ENCODE data around the gene ZBED5. TPM values are rescaled to one million over a fixed set of nuclear protein-coding genes. Genes with fewer than 3 reads are reported as not detected.

The ZBED5 gene
- polyA plus RNA-seq, 1 donor from 2014 or later = 178 TPM

DNA sequence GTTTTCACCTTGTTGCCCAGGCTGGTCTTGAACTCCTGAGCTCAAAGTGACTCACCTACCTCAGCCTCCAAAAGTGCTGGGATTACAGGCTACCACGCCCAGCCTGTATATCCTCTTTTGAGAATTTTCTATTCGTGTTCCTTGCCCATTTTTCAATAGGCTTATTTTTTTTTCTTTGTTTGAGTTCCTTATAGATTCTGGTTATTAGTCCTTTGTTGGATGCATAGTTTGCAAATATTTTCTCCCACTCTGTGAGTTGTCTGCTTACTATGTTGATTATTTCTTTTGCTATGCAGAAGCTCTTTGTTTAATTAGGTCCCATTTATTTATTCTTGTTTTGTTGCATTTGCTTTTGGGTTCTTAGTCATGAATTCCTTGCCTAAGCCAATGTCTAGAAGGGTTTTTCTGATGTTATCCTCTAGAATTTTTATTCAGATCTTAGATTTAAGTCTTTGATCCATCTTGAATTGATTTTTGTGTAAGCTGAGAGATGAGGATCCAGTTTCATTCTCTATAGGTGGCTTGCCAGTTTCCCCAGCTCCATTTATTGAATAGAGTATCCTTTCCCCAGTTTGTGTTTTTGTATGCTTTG lies 17.7 kb upstream of the ZBED5 start:
- no peak overlapping the region for H3K4me3 ChIP-seq (ENCODE audit: low read length)
- no peaks in the 10 kb centered on the region for H4K20me1 ChIP-seq (ENCODE audit: insufficient read depth)
- H3K36me3 ChIP-seq (ENCODE audit: insufficient read depth, low read length) = no peaks in the 10 kb centered on the region
- no peaks in the 10 kb centered on the region for H3K27me3 ChIP-seq (ENCODE audit: insufficient read depth, low read depth, low read length)
- no peaks in the 10 kb centered on the region for H3K9me3 ChIP-seq (ENCODE audit: low read length)
- H2AFZ ChIP-seq (ENCODE audit: low read depth, low read length) = no peak overlapping the region
- no peak overlapping the region for H3K4me2 ChIP-seq (ENCODE audit: low read length)
- H3K79me2 ChIP-seq (replicated peaks; ENCODE audit: insufficient read depth, low read length) = no peaks in the 10 kb centered on the region
- no peak overlapping the region for H3K9ac ChIP-seq (ENCODE audit: low read length)
- no peak overlapping the region for H3K27ac ChIP-seq (ENCODE audit: low read length)
- TF ChIP-seq RAD21 (conservative IDR thresholded peaks at IDR 0.05) (no peak), TAF1 (IDR thresholded peaks at IDR 0.05; ENCODE audit: low read depth) (no peak), MXI1 (conservative IDR thresholded peaks at IDR 0.05; ENCODE audit: poor library complexity, severe bottlenecking) (no peak), EZH2 (IDR thresholded peaks at IDR 0.05; ENCODE audit: borderline replicate concordance, insufficient read depth, low read length, poor library complexity, severe bottlenecking) (no peak), EP300 (conservative IDR thresholded peaks at IDR 0.05; ENCODE audit: poor library complexity, severe bottlenecking) (no peak), SMC3 (conservative IDR thresholded peaks at IDR 0.05; ENCODE audit: poor library complexity) (no peak), POLR2AphosphoS5 (IDR thresholded peaks at IDR 0.05) (no peak)
- TF ChIP-seq, protein P1, sequence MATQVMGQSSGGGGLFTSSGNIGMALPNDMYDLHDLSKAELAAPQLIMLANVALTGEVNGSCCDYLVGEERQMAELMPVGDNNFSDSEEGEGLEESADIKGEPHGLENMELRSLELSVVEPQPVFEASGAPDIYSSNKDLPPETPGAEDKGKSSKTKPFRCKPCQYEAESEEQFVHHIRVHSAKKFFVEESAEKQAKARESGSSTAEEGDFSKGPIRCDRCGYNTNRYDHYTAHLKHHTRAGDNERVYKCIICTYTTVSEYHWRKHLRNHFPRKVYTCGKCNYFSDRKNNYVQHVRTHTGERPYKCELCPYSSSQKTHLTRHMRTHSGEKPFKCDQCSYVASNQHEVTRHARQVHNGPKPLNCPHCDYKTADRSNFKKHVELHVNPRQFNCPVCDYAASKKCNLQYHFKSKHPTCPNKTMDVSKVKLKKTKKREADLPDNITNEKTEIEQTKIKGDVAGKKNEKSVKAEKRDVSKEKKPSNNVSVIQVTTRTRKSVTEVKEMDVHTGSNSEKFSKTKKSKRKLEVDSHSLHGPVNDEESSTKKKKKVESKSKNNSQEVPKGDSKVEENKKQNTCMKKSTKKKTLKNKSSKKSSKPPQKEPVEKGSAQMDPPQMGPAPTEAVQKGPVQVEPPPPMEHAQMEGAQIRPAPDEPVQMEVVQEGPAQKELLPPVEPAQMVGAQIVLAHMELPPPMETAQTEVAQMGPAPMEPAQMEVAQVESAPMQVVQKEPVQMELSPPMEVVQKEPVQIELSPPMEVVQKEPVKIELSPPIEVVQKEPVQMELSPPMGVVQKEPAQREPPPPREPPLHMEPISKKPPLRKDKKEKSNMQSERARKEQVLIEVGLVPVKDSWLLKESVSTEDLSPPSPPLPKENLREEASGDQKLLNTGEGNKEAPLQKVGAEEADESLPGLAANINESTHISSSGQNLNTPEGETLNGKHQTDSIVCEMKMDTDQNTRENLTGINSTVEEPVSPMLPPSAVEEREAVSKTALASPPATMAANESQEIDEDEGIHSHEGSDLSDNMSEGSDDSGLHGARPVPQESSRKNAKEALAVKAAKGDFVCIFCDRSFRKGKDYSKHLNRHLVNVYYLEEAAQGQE (IDR thresholded peaks at IDR 0.05; ENCODE audit: borderline replicate concordance) = no peak
- TF ChIP-seq, protein P2, sequence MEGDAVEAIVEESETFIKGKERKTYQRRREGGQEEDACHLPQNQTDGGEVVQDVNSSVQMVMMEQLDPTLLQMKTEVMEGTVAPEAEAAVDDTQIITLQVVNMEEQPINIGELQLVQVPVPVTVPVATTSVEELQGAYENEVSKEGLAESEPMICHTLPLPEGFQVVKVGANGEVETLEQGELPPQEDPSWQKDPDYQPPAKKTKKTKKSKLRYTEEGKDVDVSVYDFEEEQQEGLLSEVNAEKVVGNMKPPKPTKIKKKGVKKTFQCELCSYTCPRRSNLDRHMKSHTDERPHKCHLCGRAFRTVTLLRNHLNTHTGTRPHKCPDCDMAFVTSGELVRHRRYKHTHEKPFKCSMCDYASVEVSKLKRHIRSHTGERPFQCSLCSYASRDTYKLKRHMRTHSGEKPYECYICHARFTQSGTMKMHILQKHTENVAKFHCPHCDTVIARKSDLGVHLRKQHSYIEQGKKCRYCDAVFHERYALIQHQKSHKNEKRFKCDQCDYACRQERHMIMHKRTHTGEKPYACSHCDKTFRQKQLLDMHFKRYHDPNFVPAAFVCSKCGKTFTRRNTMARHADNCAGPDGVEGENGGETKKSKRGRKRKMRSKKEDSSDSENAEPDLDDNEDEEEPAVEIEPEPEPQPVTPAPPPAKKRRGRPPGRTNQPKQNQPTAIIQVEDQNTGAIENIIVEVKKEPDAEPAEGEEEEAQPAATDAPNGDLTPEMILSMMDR (IDR thresholded peaks at IDR 0.05; ENCODE audit: poor library complexity, severe bottlenecking) = no peak
- H3F3A ChIP-seq (ENCODE audit: insufficient read depth, low read length, poor library complexity, severe bottlenecking) = no peaks in the 10 kb centered on the region
- no peaks in the 10 kb centered on the region for H3K9me2 ChIP-seq (ENCODE audit: insufficient read depth, low read length)

DNA sequence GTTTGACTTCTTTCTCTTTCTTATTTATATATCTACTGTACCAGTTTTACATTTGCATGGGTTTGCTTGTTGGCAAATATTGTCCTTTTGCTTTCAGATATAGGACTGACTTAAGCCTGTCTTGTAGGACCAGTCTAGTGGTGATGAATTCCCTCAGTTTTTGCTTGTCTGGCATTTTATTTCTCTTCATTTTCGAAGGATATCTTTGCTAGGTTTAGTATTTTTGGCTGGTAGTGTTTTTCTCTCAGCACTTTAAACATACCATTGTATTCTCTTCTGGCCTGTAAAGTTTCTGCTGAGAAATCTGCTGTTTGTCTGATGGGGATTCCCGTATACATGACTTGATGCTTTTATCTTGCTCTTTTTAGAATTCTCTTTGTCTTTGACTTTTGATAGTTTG lies 14.2 kb upstream of the ZBED5 start:
- H3K9me2 ChIP-seq (ENCODE audit: insufficient read depth, low read length) = no peaks in the 10 kb centered on the region
- no peak overlapping the region for H3K4me3 ChIP-seq (ENCODE audit: low read length)
- no peak overlapping the region for H3K27ac ChIP-seq (ENCODE audit: low read length)
- no peak overlapping the region for H2AFZ ChIP-seq (ENCODE audit: low read depth, low read length)
- no peaks in the 10 kb centered on the region for H3K9me3 ChIP-seq (ENCODE audit: low read length)
- H3K27me3 ChIP-seq (ENCODE audit: insufficient read depth, low read depth, low read length) = no peaks in the 10 kb centered on the region
- no peaks in the 10 kb centered on the region for H3F3A ChIP-seq (ENCODE audit: insufficient read depth, low read length, poor library complexity, severe bottlenecking)
- TF ChIP-seq EP300 (conservative IDR thresholded peaks at IDR 0.05; ENCODE audit: poor library complexity, severe bottlenecking) = no peak
- TF ChIP-seq SMC3 (conservative IDR thresholded peaks at IDR 0.05; ENCODE audit: poor library complexity) = no peak
- TF ChIP-seq RAD21 (conservative IDR thresholded peaks at IDR 0.05) = no peak
- TF ChIP-seq, protein P1 (IDR thresholded peaks at IDR 0.05; ENCODE audit: borderline replicate concordance) = no peak
- no peak for TF ChIP-seq EZH2 (IDR thresholded peaks at IDR 0.05; ENCODE audit: borderline replicate concordance, insufficient read depth, low read length, poor library complexity, severe bottlenecking)
- TF ChIP-seq, protein P2 (IDR thresholded peaks at IDR 0.05; ENCODE audit: poor library complexity, severe bottlenecking) = no peak
- TF ChIP-seq POLR2AphosphoS5 (IDR thresholded peaks at IDR 0.05) = no peak
- no peak for TF ChIP-seq MXI1 (conservative IDR thresholded peaks at IDR 0.05; ENCODE audit: poor library complexity, severe bottlenecking)
- H3K36me3 ChIP-seq (ENCODE audit: insufficient read depth, low read length) = no peaks in the 10 kb centered on the region
- no peak overlapping the region for H3K9ac ChIP-seq (ENCODE audit: low read length)
- H4K20me1 ChIP-seq (ENCODE audit: insufficient read depth) = no peaks in the 10 kb centered on the region
- no peak overlapping the region for H3K4me2 ChIP-seq (ENCODE audit: low read length)
- H3K79me2 ChIP-seq (replicated peaks; ENCODE audit: insufficient read depth, low read length) = no peaks in the 10 kb centered on the region

Measured in neural cell (in vitro differentiated cells).